ENCODE results near the gene OXSR1.
"Not testable (repeated sequence)": the region's sequence is repeated elsewhere in the genome, so short reads cannot be mapped to it uniquely, and the experiment has no call there.

Gene OXSR1

GRCh38 chr3:38276081-38276916 lies 111.0 kb downstream of the OXSR1 start:
- DNase-seq: no peak

GRCh38 chr3:38276917-38277630 lies 111.7 kb downstream of the OXSR1 start:
- DNase-seq: no peak

GRCh38 chr3:38278841-38279240 lies 113.5 kb downstream of the OXSR1 start:
- no peak for DNase-seq

- no peak for DNase-seq
Measured at GRCh38 chr3:38281895-38282686, 116.8 kb downstream of the OXSR1 start, which contains the start of gene SLC22A14. TSS of gene SLC22A14 (plus strand) at chr3:38282294. CDS start at chr3:38306027, 23,733 bp downstream.

- DNase-seq: no peak
Measured at GRCh38 chr3:38283810-38284755, 118.7 kb downstream of the OXSR1 start.

- no peak for DNase-seq
Measured at GRCh38 chr3:38284756-38285150, 119.4 kb downstream of the OXSR1 start.

GRCh38 chr3:38289286-38290217 lies 124.2 kb downstream of the OXSR1 start:
- not testable (repeated sequence) for DNase-seq

- DNase-seq: not testable (repeated sequence)
Measured at GRCh38 chr3:38297053-38297452, 131.7 kb downstream of the OXSR1 start.

GRCh38 chr3:38297537-38297936 lies 132.2 kb downstream of the OXSR1 start:
- DNase-seq: no peak

GRCh38 chr3:38297947-38298711 lies 132.8 kb downstream of the OXSR1 start:
- DNase-seq: no peak
